Activated CD8-positive, alpha-beta memory T cell treated with anti-CD3 and anti-CD28 coated beads, Interleukin-2, amount 50 U/mL, for 4 hours (primary cell): ENCODE results near the gene PLD4.

Source experiments
- DNase-seq: peaks from one replicate; pipeline ENCODE4 v3.0.0-alpha.2; 2020

PLD4 gene

GRCh38 chr14:104976198-104977007, 51.7 kb downstream of the PLD4 start:
- peak; percentile 89 for DNase-seq

DNA sequence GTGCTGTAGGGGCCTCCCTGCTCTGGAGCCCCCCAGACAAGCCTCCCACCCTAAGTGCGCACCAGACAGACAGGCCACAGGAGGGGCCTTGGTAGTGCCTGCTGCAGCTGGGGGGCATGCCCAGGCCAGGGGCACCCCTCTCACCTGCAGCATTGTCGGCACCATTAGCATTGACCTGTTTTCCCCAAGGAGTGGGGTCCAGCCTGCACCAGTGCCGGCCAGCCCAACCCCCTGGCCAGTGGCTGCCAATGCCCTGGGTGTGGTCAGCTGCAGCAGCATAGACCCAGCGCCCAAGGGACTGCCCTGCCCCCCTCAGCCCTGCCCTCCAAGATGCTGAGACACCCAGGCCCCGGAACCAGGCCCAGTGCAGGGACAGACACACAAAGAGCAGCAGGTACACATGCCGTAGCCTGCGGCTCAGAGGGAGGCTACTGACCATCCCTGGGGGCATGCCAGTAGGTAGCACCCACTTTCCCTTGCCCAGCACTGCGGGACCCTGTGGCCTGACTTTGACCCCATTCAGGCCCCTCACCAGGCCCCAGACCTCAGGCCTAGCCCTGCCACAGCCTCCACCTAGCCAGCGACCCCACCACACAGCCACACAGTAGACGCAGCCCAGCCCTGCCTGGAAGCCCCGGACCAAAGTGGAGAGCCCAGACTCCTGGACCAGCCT, 52.5 kb downstream of the PLD4 start:
- DNase-seq, result peak; percentile 14

GRCh38 chr14:104977681-104978653, 53.3 kb downstream of the PLD4 start, which contains the start of gene AHNAK2:
AHNAK2 (minus strand) TSS chr14:104978374; CDS start chr14:104978237, 137 bp downstream.
- peak; percentile 32 for DNase-seq

GRCh38 chr14:104978746-104979691, 54.3 kb downstream of the PLD4 start:
- peak; percentile 14 for DNase-seq

DNA sequence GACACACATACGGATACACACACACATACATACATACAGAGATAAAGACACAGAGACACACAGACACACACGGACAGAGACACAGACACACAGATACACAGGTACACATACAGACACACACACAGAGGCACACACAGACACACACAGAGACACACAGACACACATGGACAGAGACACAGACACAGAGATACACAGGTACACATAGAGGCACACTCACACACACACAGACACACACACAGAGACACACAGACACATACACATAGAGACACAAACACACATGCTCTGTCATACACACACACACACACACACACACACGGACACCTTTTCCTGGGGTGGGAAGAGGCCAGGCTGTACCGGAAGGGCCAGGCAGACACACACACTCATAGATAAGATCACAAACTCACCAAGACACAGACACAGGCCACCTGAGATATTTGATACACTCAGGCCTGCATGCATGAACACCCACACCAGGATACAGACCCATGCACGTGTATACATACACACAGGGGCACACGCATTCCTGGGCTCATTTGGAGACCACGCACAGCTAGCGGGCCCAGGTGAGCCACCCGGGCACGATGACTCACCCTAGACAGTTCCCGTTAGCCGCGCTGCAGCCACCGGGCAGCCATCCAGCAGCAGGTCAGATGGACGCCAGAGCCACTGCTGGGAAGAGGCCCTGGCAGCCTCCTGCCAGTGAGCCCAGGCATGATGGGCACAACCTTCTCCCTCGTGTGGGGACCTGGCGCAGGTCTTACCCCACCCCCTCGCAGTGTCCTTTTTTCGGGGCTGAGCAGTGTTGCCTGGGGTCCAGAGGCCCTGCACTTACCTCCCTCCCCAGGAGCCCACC, 55.3 kb downstream of the PLD4 start:
- DNase-seq, result peak; percentile 13

DNA sequence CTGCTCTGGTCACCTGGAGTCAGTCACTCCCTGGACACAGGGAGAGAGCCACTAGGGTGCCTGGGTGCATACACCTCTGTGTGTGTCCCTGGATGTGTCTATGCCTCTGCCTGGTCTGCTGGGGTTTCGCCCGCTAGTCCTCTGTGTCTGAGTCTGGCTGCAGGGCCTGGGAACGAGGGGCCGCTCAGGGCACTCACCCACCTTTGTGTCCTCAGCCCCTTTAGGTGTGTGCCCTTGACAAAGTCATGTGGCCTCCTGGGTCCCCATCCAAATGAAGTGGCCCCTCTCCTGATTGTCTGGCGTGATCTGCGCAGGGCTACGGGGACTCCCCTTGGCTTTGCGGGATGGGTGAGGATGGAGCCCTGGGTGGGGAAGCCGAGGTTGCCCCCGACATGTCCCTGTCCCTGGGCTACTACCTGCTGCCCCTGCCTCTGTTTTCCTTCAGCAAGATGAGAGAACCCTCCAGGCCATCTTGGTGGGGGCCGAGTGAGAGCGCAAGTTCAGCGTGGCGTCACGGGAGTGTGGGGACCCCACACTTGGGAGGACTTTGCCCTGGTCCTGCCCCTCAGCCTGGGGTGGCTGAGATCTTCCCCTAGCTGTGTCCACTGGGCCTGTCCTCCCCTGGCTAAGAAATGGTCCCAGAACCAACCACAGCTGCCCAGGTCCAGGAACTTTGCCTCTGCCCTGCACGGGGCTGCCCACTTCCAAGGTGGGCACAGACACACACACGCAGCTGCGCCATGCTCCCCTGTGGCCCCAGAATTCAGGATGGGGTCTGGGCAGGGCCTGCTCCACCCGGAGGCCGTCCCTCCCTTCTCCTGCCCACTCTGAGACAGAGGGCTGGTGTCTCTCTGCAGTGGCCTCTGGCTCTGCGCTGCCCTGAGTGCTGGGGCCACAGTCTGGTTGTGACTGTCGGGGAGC, 56.2 kb downstream of the PLD4 start:
- peak; percentile 11 for DNase-seq

DNA sequence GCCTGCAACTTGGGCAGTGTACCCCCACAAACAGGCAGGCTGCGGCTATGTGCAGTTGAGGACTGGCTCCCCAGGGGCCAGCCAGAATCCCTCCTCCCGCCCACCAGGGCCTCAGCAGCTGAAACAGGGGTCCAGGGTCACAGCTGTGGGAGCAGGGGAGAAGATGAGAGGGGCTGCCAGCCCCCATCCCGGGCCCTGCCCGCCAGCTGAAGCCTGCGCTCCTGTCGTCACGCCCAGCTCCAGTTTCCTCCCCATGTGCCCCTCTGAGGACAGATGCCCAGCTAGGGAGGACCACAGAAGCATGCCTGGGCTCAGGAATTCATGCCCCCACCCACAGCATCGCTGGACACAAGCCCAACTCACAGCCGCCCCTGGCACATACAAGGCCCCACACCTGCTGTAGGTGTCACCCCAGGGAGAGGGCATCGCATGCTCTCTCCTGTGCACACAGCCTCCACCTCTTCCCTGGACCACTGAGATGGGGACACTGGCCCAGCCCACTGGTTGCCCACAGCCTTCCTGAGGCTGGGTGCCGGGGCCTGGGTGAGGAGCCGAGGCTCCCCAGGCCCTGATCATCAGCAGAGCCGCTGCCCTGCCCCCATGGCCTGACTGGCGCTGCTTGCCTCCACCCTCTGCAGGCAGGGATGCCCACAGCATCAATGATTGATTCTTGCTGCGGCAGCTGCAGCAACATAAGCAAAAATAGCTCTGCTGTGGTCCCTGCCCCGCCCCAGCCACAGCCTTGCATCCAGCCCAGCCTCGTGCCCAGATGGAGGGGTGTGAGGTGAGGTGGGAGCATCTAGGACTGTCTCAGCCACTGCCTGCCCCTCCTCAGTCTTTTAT, 57.2 kb downstream of the PLD4 start:
- peak; percentile 13 for DNase-seq

DNA sequence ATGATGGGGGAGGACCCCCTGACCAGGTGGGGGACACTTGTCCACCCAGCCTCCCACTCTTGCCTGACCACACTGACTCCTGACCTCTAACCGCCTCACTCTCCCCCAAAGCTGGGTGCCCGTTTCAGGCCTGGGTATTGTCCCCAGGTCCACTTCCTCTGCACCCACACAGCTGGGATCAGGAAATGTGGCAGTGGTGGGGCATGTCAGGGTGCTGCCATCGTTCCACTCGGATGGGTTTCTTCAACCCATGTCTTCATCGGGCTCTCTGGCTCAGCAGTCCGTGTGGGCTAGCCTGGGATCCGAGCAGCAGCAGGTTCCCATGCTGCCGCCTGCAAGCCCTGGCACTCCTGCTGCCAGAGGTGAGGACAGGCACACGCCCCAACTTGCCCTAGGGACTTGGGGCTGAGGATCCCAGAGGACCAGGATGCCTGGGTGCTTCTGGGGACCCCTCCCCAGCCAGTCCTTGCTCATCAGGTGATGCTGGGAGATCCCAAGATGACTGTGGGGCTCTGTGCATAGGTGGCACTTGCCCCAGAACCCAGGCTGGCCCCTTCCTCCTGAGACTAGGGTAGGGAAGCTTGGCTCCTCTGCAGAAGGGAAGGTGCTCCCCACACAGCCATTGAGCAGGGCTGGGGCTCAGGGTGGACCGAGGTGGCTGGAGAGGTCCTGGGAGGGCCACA, 58.0 kb downstream of the PLD4 start:
- peak; percentile 11 for DNase-seq
